Occipital lobe (tissue), 2 donors: ENCODE results near the gene THEMIS. TPM values are rescaled to one million over a fixed set of nuclear protein-coding genes. Genes with fewer than 3 reads are reported as not detected.

Source experiments
- DNase-seq: peaks from one replicate; lab custom pipeline; 2025; lab: John Stamatoyannopoulos, UW
- total RNA-seq: library from RNA; depleted of rRNA; stranded (reverse); fragments of >200 nt; gene quantifications from one replicate; pipeline ENCODE4 v1.2.3, GENCODE V29; 2014

The THEMIS gene
- total RNA-seq, 1 donor from 2014 or later, result 0.62 TPM

DNA sequence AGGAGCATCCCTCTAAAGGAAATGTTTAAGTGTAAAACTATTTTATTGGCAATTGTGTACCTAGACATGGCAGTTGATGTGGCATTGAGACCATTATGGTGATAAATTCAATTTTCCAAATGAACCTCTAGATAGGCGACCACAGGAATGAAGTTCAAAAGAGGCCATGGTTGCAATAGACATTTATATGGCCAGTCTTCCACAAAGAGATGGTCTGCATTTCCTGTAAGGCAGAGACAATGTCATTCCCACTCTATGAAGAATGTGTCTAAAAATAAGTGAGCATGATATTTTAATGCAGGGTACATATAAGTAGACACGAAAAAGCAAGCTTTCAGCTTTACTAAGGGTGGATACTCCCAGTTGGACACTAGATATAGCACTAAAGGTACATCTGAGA is 40.9 kb downstream of the THEMIS start:
- DNase-seq, result no peak

DNA sequence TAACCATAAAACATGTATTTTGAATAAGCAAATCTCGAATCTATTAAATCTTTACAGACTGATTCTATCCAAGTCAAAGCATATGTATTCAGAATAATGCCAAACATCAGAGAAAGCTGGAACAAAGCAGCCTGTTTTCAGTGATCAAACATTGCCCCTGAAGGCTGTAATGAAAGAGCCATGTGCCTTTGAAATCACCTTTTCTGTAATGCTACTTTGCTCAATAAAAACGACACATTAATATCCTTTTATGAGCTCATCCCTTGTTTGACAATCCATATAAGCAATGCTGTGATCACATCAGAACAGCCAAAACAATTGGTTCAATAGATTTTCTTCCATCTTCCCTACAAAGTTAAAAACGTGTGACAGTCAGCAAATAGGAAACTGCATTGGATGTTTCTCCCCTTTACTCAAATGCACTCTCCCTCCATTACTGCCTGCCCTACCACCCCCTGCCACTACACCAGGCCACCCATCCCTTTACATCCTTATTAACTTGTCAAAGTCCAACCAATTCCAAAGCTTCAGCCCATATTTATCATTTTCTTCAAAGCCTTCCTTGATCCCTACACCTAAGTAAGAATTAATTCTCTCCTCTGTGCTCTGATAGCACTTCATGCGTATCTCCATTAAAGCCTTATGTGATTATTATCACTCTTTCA is 42.0 kb downstream of the THEMIS start:
- no peak for DNase-seq

DNA sequence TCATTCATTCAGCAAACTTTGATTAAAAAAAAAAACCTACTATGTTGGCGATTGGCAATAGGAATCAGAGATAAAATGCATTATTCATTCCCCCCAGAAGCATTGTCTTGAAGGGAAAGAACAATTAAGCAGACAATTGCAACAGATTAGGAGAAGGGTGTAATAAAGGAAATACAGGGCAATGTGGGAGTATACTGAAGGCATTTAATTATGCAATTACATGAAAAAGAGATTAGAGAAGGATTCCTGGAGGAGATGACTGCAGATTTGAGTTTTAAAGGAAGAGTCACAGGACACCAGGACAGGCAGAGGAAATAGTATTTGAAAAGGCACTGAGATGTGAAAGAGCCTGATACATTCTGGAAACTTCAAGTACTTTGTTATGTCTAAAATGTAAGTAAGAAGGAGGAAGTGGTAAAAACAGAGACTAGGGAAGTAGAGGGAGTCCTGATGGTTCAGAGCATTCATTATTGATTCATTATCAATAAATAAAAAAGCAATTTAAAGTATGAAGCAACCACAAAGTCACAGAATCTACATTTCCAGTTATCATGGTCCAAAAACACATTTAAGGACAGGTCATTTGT is 43.7 kb downstream of the THEMIS start:
- DNase-seq, result no peak

DNA sequence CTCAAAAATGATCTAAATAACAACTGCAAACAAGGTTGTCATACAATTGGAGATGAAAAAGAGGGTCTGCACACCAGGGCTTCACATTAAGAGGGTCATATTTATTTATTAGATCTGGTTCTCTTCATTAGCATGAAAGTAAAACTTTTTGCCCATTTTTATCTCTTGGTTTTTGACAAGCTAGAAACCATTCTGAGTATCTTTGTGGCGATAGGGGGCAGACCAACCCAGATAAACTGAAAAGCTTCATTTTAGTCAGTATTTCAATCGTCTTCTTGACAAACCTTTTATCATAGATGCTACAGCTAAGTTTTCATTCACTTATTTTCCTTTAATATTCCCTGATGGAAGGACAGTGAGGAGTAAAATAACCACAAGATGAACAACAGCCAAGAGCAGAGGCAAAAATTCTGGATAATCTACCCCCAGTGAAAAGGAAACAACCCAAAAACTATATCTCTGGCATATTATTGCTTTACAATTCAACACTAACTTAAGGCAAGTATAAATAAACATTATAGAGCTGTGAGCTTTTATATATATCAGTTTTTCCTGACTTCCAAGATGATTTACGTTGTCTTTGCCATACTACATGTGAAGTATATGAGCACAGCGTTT is 45.2 kb downstream of the THEMIS start:
- no peak for DNase-seq

DNA sequence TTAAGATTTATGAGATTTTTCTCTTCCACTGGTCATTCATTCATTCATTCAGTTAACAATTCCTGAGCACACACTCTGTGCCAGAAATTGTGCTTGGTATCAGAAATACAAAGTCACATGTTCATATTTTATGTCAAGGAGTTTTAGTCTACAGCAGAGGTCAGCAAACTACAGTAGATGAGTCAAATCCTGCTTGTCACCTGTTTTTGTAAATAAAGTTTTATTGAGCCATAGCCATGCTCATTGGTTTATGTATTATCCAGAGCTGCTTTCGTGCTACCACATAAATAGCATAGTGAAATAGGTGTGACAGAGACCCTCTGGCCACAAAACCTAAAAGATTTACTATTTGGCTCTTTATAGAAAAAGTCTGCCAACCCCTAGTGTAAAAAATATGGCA is 46.8 kb downstream of the THEMIS start:
- no peak for DNase-seq

DNA sequence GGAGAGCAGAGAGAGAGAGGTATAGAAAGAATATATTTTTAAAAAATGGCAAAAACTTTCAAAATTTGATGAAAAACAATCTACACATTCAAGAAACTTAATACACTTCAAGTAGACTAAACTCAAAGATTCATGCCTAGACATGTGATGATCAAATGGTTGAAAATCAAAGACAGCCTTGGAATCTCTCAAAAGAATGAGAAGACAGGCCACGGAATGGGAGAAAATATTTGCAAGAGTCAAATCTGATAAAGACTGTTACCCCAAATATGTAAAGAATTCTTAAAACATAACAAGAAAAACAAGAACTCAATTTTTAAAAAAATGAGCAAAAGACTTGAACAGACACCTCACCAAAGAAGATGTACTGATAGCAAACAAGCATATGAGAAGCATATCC is 49.7 kb downstream of the THEMIS start:
- DNase-seq, result no peak

DNA sequence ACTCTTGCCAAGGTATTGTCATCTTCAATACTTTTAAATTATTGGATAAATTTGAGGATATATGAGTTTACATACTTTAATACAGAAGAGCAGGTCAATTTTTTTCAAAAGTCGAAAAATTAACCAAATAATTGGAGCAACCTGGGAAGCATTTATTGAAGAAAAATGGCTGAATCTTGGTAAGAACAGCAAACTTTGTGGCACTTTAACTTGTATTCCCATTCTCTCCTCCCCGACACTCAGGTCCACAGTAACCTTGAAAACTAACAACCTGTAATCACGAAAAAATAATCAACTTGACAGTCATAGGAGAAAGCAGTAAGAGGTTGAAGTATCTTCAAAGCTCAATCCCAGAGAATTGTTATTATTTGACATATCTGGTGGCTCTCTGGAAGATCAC is 55.6 kb downstream of the THEMIS start:
- no peak for DNase-seq

DNA sequence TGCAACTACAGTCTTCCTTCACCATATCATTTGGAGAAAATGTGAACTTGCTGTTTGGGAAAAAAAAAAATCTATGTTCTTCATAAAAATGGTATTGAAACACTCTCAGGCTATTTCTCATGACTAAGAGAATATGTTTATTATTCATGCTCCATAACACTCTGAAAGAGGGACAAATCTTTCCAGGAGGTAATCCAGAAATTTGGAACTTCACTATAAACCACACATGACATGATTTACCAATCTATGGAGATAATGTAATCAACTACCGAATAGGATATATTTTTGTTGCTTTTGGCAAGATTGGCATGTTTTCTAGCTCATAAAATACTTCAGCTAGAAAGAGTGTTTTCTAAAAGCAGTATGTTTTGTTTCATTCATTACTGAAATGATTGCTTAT is 56.3 kb downstream of the THEMIS start:
- DNase-seq, result no peak

DNA sequence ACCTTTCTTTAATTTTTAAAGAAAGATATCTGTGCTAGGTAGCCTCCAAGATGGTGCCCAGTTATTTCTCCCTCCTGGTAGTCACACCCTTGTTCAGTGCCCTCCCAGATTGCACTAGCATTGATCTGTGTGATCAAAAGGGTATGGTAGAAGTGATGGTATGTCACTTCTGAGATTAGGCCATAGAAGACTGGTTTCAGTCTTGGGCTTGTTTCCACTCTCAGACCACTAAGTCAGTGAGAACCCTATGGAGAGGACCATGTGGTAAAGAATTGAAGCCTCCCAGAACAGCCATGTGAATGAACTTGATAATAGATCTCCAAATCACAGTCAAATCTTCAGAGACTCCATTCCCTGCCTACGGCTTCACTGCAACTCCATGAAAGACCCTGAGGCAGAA is 57.3 kb downstream of the THEMIS start:
- DNase-seq, result no peak

GRCh38 chr6:127842562-127842961 is 58.3 kb downstream of the THEMIS start:
- no peak for DNase-seq

- no peak for DNase-seq
These were observed 59.0 kb downstream of the THEMIS start for GRCh38 chr6:127841811-127842210.

- no peak for DNase-seq
These were observed 66.7 kb downstream of the THEMIS start for GRCh38 chr6:127834136-127834535.

DNA sequence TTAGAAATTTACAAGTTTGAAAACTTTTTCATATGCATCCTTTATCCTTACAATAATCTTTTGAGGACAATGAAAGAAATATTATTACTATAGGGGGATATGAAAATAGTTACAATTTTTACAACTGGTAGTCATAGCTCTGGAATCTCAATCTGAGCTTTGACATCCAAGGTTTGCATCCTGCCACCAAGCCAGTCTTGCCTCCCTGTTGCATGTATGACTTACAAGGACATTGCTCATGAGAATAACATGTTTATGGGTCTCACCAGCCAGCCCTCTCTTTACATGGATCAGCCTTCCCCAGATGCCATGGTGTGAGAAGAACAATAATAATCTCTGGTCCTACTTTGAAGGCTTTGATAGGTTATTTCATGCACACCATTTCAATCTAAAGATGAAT is 67.5 kb downstream of the THEMIS start:
- DNase-seq, result no peak

DNA sequence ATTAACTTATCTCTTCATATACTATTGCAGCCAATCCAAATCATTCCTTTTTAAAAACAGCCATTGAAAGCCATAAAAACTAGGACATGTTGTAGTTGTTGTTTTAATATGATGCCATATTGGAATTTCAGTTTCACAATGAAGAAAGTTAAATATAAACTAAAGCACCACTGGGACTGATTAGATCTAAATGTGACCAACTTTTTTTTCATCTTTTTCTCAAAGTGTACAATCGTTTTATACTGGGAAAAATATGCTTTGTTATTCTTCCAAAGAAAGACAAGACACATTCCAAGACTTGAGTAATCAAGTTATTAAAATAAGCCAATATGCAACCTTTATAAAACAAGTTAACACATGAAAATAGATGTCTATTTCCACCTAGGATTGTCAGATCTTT is 68.5 kb downstream of the THEMIS start:
- DNase-seq, result no peak

GRCh38 chr6:127824061-127824460 is 76.8 kb downstream of the THEMIS start:
- no peak for DNase-seq

DNA sequence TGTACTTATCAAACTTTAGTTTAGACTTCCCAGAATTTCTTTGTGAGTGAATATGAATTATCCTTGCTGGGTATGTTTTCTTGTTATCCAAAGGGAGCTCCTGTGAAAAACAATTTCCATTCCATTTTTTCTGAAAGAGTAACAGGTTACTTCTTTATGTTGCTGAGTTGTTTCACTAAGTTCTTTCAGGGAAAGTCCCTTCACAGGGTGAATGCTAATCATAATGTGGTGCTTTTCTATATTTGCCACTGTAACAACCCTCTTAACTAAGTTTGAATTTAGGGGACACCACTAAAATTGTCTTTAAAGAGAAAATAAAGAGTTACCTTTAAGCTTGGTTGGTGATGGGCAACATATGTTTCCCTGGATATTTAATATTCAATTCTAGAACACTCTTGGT is 79.4 kb downstream of the THEMIS start:
- DNase-seq, result no peak

DNA sequence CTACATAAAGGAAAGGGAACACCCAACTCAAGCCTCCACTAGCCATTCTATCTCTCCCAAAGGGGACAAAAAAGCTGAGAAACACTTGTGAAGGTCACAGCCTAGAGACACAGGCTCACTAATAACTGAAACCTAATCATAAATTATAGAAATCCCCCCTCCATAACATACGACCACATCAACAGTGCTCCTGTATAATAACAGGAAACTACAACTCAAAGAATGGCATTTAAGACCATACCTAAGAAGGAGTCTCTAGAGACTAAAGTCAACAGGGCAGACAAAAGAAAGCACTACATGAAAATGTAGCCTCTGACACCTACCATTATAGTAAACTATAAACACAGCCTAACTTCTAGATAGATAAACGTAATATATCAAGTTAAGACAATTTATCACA is 82.7 kb downstream of the THEMIS start:
- DNase-seq, result no peak

GRCh38 chr6:127816643-127817042 is 84.2 kb downstream of the THEMIS start:
- DNase-seq, result no peak

- DNase-seq, result no peak
These were observed 87.2 kb downstream of the THEMIS start for GRCh38 chr6:127813699-127814027.

DNA sequence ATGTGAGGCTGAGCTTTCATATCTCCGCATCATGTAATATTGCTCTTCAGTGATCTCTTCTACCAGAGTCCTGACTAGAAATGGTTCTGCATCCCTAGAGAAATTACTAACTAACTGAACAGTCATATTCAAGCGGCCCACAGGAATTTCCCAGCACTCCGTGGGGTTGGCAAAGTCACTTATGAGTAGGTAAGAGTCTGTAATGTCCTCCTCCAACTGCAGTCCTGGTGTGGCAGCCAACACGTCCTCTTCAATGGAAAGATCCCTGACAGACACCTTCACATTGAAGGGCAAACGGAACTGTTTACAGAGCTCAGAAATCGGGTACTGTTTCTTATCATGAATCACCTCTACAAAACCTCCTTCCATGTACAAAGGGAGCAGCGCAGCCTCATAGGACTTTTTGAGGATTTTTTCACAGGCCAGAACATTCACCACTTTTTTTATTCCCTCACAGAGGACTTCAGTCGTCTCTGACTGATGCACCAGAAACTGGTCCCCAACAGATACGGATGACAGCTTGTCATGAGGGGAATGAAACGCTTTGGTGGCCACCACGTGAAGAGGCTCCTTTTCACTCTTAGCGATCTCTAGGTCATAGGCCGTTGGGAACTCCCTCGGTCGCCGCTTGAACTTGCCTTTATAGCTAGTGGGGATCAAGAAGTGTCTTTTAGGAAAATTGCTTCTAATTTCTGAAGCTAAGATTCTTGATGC is 87.7 kb downstream of the THEMIS start:
- no peak for DNase-seq

DNA sequence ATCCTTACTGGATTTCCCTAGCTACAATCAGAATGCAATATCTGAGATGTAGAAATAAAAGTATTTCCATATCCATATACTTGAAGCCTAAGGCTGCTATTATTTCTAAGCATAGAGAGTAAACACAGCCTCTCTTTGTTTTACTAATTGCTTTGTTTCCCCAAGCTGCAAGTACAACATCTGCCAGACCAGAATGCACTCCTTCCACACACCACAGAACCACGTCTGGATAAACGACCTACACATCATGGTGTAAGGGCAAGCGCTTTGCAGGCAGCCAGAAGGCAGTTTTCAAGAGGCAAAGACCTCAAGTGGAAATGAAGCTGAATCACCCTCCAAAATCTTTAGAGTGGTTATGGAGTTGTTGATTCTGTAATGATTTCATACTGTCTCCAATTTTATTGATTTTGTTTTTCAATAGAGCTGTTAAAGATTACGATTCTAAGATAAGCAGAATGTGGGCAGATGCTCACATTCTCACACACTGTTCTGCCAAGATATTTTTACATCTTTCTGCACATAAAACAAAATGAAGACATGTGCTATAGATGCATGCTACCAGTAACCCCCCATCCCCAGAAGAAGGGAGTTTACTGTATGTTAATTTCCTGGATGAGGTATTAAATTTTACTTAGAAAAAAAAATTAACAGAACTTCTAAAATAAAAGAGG is 88.8 kb downstream of the THEMIS start:
- DNase-seq, result no peak

GRCh38 chr6:127807806-127808517 is 92.9 kb downstream of the THEMIS start:
- no peak for DNase-seq
